Mesothelial cell of epicardium (in vitro differentiated cells): Measurements from ENCODE around the gene CCDC81. TPM values are rescaled to one million over a fixed set of nuclear protein-coding genes. Genes with fewer than 3 reads are reported as not detected.
A peak's percentile ranks its signal among the peaks of the same experiment; 100 is the strongest.

Experiments
- DNase-seq, 2 experiments: peaks; one replicate each; pipeline ENCODE4 v3.0.0; 2021; ENCODE audit warnings: low spot score in 2 of 2; ENCODE audit not compliant: unreplicated experiment in 2 of 2
- H3K27ac Mint-ChIP-seq: 2 replicates; pipeline ENCODE4 v1.8.0; 2021; ENCODE audit warnings: mixed read lengths
- H3K27me3 Mint-ChIP-seq: 2 replicates; pipeline ENCODE4 v1.8.0; 2021; ENCODE audit warnings: low read depth, mixed read lengths
- H3K36me3 Mint-ChIP-seq: 2 replicates; pipeline ENCODE4 v1.8.0; 2021; ENCODE audit warnings: mixed read lengths
- H3K4me1 Mint-ChIP-seq: 2 replicates; pipeline ENCODE4 v1.8.0; 2021; ENCODE audit warnings: mixed read lengths
- H3K4me3 Mint-ChIP-seq: 2 replicates; pipeline ENCODE4 v1.8.0; 2021; ENCODE audit warnings: mild to moderate bottlenecking, moderate library complexity, mixed read lengths
- H3K9me3 Mint-ChIP-seq: 2 replicates; pipeline ENCODE4 v1.8.0; 2021; ENCODE audit warnings: mixed read lengths
- total RNA-seq: library from RNA; stranded (reverse); gene quantifications from 3 replicates; pipeline ENCODE4 v1.2.1, GENCODE V29; 2021
- TF ChIP-seq, protein P1 (sequence below): fragments of 200-600 bp; sonication (generic); IDR thresholded peaks from one replicate; pipeline ENCODE4 v1.5.0; 2021; ENCODE audit warnings: antibody characterized with exemption; ENCODE audit not compliant: unreplicated experiment

Gene CCDC81
- total RNA-seq, 1 donor from 2014 or later = 2.8 TPM

DNA sequence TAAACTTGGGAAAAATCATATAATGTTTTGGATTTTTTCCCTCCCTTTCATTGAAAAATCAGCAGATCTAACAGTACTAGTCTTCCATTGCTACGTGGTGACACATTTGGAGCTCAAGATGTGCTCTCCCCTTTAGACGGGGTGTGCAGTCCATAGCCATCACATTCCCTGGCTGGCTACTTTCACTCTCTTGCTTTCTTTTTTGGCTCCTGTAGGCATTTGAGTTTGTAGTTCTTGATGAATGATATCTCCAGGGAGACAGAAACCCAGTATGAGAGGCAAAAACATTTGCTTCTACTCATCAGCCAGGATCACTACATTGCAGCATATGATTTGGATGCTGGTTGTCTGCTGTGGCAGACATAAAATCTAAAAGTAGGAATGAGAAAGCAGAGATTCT is 12.1 kb downstream of the CCDC81 start:
- Mint-ChIP-seq H3K27ac (no peak overlapping the region), H3K36me3 (no peaks in the 10 kb centered on the region), H3K27me3 (no peaks in the 10 kb centered on the region), H3K4me3 (no peak overlapping the region), H3K4me1 (peaks cover 14% of the 10 kb centered on the region), H3K9me3 (peaks cover 3% of the 10 kb centered on the region)
- no peak for DNase-seq
- TF ChIP-seq, protein P1, sequence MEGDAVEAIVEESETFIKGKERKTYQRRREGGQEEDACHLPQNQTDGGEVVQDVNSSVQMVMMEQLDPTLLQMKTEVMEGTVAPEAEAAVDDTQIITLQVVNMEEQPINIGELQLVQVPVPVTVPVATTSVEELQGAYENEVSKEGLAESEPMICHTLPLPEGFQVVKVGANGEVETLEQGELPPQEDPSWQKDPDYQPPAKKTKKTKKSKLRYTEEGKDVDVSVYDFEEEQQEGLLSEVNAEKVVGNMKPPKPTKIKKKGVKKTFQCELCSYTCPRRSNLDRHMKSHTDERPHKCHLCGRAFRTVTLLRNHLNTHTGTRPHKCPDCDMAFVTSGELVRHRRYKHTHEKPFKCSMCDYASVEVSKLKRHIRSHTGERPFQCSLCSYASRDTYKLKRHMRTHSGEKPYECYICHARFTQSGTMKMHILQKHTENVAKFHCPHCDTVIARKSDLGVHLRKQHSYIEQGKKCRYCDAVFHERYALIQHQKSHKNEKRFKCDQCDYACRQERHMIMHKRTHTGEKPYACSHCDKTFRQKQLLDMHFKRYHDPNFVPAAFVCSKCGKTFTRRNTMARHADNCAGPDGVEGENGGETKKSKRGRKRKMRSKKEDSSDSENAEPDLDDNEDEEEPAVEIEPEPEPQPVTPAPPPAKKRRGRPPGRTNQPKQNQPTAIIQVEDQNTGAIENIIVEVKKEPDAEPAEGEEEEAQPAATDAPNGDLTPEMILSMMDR = no peak

DNA sequence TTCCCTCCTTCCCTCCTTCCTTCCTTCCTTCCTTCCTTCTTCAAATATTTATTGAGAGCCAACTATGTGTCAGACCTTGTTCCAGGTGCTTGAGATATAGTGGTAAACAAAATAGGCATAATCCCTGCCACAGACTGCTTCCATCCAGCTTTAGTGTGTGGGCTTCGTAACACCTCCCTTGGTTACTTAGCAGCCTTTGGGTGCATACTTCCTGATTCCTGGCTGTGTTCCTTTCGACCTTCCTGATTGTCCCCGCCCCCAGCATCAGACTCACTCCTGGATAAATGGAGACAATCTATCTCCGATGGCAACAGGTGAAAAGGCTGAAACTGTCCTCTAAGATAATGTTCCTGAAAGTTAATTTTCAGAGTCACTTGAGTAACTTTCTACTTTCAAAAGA is 13.5 kb downstream of the CCDC81 start:
- no peak overlapping the region for H3K4me3 Mint-ChIP-seq
- no peaks in the 10 kb centered on the region for H3K36me3 Mint-ChIP-seq
- TF ChIP-seq, protein P1 = no peak
- no peaks in the 10 kb centered on the region for H3K27me3 Mint-ChIP-seq
- H3K27ac Mint-ChIP-seq = no peak overlapping the region
- DNase-seq = no peak
- H3K4me1 Mint-ChIP-seq = peaks cover 14% of the 10 kb centered on the region
- H3K9me3 Mint-ChIP-seq = peaks cover 3% of the 10 kb centered on the region

DNA sequence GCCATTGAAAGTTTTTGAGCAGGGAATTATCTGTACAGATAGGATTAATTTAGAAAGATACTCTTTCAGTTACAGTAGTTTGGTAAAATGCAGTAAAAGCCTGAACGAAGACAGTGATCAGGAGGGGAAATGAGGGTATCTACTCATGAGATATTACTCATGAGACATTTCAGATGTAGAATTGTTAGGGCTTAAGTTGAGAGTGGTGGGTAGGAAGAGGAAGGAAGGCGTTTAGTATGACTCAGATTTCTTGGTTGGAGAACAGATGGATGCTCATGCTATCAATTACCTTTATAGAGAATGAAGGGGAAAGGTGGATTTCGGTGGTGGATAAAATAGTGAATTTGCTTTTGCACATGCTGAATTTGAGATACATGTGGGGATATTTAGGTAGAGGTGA is 15.8 kb downstream of the CCDC81 start:
- no peak overlapping the region for H3K4me3 Mint-ChIP-seq
- no peaks in the 10 kb centered on the region for H3K36me3 Mint-ChIP-seq
- H3K27me3 Mint-ChIP-seq = no peaks in the 10 kb centered on the region
- no peak for DNase-seq
- peaks cover 3% of the 10 kb centered on the region for H3K9me3 Mint-ChIP-seq
- H3K27ac Mint-ChIP-seq = no peak overlapping the region
- H3K4me1 Mint-ChIP-seq = peaks cover 11% of the 10 kb centered on the region
- TF ChIP-seq, protein P1 = no peak

DNA sequence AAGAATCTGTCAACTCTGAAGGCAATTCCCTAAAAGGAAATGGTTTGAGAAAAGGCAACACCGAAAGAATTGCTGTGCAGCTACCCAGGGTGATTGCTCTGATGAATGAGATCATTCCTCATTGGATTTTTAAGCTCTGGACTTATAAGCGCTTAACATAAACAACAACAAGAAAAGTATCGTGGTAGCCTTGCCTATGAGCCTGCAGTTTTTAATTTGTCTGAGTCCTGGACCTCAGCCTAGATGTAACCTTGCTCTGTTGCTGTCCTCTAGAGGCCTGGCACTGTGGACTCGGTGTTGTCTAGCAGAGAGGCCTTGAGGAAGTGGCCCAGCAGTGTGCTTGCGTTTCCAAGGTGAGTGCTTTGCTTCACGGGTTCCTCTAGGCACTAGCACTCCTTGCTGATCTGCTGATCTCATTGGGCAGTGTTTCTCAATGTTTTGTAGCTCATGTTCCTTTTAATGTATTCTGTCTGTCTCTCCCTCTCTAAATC is 20.4 kb downstream of the CCDC81 start:
- no peak for DNase-seq
- Mint-ChIP-seq H3K27me3 (no peaks in the 10 kb centered on the region), H3K36me3 (peaks cover 2% of the 10 kb centered on the region), H3K9me3 (no peaks in the 10 kb centered on the region), H3K4me3 (no peak overlapping the region), H3K4me1 (peaks cover 8% of the 10 kb centered on the region), H3K27ac (peak overlapping the region; percentile 86)
- TF ChIP-seq, protein P1 = no peak

DNA sequence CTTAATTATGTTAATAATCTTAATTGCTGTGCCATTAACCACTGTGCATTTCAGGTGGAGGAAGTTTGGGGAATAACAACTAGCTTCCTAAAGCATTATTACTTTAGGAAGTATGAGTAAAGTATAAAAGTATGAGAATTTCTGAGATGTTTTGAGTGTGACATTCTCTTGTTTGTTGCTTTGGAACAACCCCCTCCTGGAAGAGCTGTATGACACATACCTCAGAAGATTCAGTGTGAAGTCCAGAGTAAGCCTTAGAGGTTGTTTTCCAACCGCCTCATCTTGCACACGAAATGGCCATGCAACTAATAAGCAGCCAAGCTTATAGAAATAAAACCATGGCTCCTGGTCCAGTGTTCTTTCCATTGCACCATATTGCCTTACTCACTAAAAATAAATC is 21.7 kb downstream of the CCDC81 start:
- Mint-ChIP-seq H3K27me3 (no peaks in the 10 kb centered on the region), H3K9me3 (no peaks in the 10 kb centered on the region), H3K27ac (no peak overlapping the region), H3K4me1 (peaks cover 8% of the 10 kb centered on the region), H3K4me3 (no peak overlapping the region), H3K36me3 (peaks cover 2% of the 10 kb centered on the region)
- TF ChIP-seq, protein P1 = no peak
- DNase-seq = no peak

DNA sequence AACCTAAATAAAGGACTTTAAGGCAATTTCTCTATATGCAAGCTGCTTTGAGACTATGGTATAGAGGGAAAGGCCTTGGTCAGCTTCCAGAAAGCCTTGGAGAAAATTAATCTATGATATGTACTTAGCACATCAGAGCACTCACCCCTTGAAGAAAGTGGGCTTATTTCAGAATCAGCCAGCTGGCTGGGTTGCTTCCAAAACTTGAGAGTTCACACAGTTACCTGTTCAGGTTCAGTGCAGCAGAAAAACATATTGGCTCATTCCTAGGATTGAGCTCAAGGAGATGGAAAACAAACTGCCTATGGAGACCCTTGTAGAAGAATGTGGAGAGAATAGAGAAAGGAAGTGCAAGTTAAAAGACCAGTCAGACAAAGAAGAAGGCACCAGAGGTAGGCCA is 22.7 kb downstream of the CCDC81 start:
- Mint-ChIP-seq H3K4me1 (peaks cover 8% of the 10 kb centered on the region), H3K4me3 (no peak overlapping the region), H3K27me3 (no peaks in the 10 kb centered on the region), H3K9me3 (no peaks in the 10 kb centered on the region), H3K27ac (no peak overlapping the region), H3K36me3 (peaks cover 2% of the 10 kb centered on the region)
- TF ChIP-seq, protein P1 = no peak
- DNase-seq = no peak
